Stimulated activated naive CD8-positive, alpha-beta T cell treated with anti-CD3 and anti-CD28 coated beads, Interleukin-15, Interleukin-2, amounts not matched to agents 100 U/mL and 50 U/mL, for 24 hours (primary cell): ENCODE data around the gene UGGT1.
A peak's percentile ranks its signal among the peaks of the same experiment; 100 is the strongest.

ENCODE experiments used
- ATAC-seq: fragments of 150-1000 bp; cut with Tn5 transposase; one replicate; pipeline ENCODE4 v1.10.0; 2021
- DNase-seq: peaks from one replicate; pipeline ENCODE4 v3.0.0; 2021

UGGT1 gene

DNA sequence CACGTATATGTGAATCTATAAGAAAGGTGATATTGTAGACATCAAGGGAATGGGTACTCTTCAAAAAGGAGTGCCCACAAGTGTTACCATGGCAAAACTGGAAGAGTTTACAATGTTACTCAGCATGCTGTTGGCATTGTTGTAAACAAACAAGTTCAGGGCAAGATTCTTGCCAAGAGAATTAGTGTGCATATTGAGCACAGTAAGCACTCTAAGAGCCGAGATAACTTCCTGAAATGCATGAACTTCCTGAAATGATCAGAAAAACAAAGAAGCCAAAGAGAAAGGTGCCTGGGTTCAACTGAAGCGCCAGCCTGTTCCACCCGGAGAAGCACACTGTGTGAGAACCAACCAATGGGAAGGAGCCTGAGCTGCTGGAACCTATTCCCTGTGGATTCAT is 126.7 kb downstream of the UGGT1 start:
- DNase-seq, result no peak
- ATAC-seq, result no peak

DNA sequence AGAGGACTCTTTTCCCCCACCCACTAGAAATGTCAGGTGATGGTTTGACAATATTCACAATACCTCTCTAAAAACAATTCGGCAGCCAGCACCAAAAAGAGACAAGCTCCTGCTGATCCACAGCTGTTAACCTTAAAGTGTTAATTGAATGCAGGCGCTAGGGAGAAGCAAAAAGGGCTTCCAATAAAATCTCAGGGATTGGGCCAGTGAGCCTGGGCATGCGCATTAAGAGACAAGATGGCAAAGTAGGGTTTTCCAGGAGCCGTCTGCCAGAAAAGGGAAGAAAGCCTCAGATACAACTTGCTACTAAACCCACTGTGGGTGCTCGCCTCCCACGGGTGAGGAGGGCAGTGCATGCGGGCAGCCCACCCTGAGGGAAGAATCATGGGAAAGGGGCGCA is 128.9 kb downstream of the UGGT1 start:
- DNase-seq, result no peak
- no peak for ATAC-seq

- ATAC-seq (no peak), DNase-seq (no peak)
Measured at GRCh38 chr2:128227862-128228261, 136.9 kb downstream of the UGGT1 start.

DNA sequence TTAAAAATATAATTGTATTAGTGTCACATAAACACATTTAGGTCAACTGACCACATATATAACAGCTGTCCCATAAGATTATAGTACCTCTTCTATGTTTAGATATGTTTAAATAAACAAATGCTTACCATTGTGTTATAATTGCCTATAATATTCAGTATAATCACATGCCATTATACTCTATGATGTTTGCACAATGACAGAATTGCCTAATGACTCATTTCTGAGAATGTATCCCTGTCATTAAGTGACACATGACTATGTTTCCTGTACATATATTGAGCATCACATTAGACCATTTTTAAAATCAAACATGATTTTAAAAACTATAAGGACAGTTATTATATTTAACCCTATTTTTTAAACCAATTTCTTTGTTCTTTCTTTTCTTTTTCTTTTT is 137.9 kb downstream of the UGGT1 start:
- ATAC-seq (no peak), DNase-seq (no peak)

DNA sequence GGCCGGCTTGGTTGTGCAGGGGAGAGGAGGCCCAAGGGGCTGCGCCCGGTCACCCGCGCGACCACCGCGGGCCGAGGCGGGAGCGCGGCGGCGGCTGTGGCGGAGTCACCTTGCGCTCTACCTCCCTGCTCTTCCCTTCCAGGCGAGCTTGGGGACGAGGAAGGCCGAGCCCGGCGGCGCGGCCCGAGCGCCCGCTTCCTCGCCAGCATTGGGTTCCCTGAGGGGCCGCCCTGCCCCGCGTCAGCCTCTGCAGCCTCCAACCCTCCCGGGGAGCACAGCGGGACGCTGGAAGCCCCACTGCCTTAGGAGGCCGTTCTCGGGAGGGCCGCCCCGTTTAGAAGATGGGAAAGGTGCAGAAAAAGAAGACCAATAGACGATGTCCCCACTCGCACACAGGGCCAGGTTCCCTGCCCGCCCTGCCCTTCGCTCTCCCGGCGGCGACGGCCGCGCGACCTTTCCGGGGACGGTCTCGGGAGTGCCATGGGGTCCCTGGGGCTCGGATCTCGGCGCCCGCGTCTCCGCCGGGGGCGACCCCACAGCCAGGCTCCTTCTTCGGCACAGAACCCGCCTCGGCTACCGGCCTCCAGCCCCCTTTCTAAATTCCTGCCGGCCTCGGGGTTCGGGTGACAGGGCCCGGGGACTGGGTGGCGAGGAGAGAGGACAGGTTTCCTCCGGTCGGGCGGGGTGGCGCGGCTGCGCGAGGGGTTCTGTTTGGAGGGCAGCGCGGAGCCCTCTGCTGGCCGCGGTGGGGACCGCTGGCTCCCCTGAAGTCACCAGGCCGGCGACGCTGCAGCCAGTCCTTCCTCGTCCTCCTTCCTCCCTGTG is 142.2 kb downstream of the UGGT1 start:
- peak; percentile 97 for ATAC-seq
- peak; percentile 90 for DNase-seq

DNA sequence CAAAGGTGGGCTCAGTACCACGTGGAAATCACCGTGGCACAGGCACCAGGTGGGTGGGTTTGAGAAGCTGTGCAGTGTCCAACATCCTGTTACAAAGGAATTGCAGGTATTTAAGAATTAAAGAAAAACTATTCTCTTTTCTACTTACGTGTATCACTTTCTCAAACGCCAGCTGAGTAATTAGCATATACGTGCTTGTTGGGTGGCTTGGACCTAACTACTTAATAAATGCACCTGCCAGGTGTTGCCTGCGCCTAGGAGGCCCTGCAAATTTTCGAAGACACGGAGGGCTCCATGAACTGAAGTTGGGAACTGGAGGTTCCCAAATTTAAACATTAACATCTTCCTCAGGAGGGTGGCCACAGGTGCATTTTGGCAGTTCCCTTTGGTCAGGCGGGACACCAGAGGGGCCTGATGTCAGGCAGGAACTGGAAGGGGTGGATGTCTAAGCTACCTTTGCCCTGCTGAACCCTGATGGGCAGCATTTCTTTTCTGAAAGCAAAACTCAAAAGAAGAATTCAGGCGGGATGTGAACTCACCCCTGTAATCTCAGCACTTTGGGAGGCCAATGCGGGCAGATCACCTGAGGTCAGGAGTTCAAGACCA is 142.9 kb downstream of the UGGT1 start:
- DNase-seq (no peak), ATAC-seq (no peak)

DNA sequence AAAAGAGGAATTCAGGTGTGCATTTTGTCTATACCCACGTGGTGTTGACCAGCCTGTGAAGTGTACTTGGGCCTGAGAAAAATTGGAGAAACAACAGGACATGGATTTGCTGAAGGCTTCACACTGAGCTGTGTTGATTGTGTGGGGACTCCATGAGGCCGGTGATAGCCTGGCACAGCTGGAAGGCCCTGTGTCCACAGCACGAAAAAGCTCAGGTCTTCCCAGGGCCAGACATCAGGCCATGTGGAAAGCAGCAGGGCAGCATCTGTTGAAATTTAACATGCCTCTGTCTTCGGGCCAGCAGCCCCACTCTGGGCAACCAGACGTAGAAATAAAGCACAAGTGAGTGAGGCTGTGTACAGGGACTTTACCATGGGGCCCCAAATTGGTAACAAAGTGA is 143.6 kb downstream of the UGGT1 start:
- no peak for ATAC-seq
- DNase-seq, result no peak

GRCh38 chr2:128235581-128235980 is 144.6 kb downstream of the UGGT1 start:
- ATAC-seq, result no peak
- DNase-seq, result no peak

GRCh38 chr2:128236491-128237035 is 145.6 kb downstream of the UGGT1 start:
- ATAC-seq, result no peak
- no peak for DNase-seq

DNA sequence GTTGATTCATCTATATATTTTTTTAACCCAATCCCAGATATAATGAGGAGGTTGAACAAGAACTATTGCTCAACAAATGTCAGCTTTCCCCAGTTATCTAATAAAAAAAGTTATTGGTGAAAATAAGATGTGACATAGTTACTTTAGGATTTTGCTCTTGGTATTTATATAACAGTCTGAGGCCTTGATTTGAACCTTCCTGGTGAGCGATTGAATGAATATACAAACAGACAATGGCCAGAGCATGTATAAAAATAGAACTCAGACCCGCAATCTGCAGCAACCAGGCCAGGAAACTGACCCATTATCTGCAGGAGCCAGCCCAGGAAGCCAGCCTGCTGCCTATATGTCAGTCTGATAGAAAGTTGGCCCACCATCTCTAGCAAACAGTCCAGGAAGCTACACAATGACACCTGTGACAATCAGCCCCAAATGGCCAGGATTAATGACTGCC is 146.1 kb downstream of the UGGT1 start:
- no peak for DNase-seq
- no peak for ATAC-seq

DNA sequence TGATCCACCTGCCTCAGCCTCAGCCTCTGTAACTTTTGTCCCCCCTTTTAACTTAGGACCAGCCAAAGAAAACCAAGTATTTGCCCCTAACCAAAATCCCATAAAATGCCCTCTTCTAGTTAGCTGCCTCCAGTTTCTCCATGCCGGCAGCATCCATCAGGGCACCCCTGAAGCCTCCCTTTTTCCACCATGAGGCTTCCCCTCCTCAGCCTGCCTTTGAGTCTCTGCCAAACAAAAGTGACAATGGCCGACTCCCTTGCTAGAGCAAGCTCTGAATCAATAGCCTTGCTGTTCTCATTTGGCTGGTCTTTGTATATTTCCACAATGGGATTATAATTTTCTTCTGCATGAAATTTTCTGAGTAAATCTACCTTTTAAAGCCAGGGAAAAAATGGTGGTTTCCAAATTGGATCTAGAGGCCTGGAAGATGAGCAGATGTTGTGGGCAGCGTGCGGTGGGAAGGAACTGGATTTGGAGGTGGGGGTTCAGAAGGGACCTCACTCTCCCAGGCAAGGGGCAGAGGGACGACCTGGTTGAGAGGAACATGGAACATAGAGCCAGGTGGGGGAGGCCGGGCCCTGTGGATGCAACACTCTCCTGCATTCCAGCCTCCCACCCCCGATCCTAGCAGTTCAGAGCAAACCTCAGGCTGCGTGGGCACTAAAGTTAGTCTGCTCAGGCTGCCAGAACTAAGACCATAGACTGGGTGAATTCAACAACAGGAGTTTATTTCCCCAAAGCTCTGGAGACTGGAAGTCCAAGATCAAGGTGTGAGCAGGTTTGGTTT is 147.1 kb downstream of the UGGT1 start:
- ATAC-seq (no peak), DNase-seq (no peak)

DNA sequence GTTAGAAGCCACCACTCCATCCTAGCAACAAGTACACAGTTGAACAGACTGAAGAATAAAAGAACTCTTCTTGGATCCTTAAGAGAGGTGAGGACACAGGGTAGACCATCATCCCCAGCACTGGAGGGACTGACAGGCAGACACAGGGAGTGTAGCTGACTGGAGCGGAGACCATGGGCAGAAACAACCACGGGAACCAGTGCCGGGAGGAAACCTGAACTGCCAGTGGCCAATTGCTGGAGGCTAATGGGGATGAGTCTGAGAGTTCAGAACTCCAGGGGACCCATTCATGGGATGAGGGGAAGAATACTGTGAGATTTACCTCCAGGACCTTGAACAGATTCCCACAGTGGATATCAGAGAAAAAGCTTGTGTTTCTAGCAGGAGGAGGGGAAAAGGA is 150.9 kb downstream of the UGGT1 start:
- no peak for DNase-seq

More for the DNA sequence above, 150.9 kb downstream of the UGGT1 start:
- ATAC-seq, result no peak
